ENCODE results near the gene PGAM5. TPM values are rescaled to one million over a fixed set of nuclear protein-coding genes. Genes with fewer than 3 reads are reported as not detected.

The PGAM5 gene
- total and polyA plus RNA-seq, 10 of the 15 experiments (the other 5 are each of a cell fraction or from before 2014, with no cell fraction given): 8.2 to 90.9 (median 45.3) TPM

GRCh38 chr12:132748319-132748718, 37.7 kb downstream of the PGAM5 start:
- H3K4me2 ChIP-seq (ENCODE audit: control insufficient read depth, insufficient read depth): no peak overlapping the region
- H4K20me1 ChIP-seq (ENCODE audit: control insufficient read depth, insufficient read depth): 0 out of 2 replicates have a peak, but pooled peaks cover 4% of the 10 kb centered on the region
- H3K4me3 ChIP-seq: no peak overlapping the region
- FAIRE-seq: no peak
- H3K4me1 ChIP-seq (ENCODE audit: control insufficient read depth, insufficient read depth, low read length): no peaks in the 10 kb centered on the region
- H3K27me3 ChIP-seq (replicated peaks in 1 of 2; ENCODE audit: control insufficient read depth in 2 of 2, insufficient read depth in 2 of 2, low read length in 1 of 2): no peaks in the 10 kb centered on the region
- in situ Hi-C loops (cut with MboI): no loop called here
- WGBS (ENCODE audit: insufficient coverage, insufficient replicate concordance, low lambda C conversion rate, missing lambda C conversion rate): 87% methylated on average over 10 of the region's 10 CpGs
- ChIA-PET RAD21 (ENCODE audit: unreplicated experiment) (no interaction called here), CTCF (no interaction called here), SMC1A (ENCODE audit: uncharacterized antibody, unreplicated experiment) (no interaction called here), POLR2A (no interaction called here)
- no peak for ATAC-seq
- DNase-seq (ENCODE audit: low read depth, low spot score): no peak
- H3K27ac ChIP-seq (ENCODE audit: control insufficient read depth, insufficient read depth): no peak overlapping the region
- TF ChIP-seq POLR2A (IDR thresholded peaks at IDR 0.05; ENCODE audit: low read depth, low read length) (0 out of 2 replicates have a peak, but pooled peaks have one; percentile 4), ZNF217 (IDR thresholded peaks at IDR 0.05) (no peak), RELB (IDR thresholded peaks at IDR 0.05; ENCODE audit: low read depth) (no peak), NKRF (conservative IDR thresholded peaks at IDR 0.05) (no peak)
- intact Hi-C loops (cut with micrococcal nuclease; ENCODE audit: unreplicated experiment): no loop called here
- peaks cover 4% of the 10 kb centered on the region for H3K79me2 ChIP-seq (ENCODE audit: control insufficient read depth, insufficient read depth, low read length)
- no peak overlapping the region for H3K9ac ChIP-seq (ENCODE audit: control insufficient read depth, insufficient read depth, low read length)
- no peak overlapping the region for H2AFZ ChIP-seq (ENCODE audit: control insufficient read depth, low read depth, low read length)
- no TSS peak for BruUV-seq (replicated peaks)
- H3K9me3 ChIP-seq (replicated peaks; ENCODE audit: control insufficient read depth, insufficient read depth, low read length): no peaks in the 10 kb centered on the region
- peaks cover 38 to 54% of the 10 kb centered on the region in 2 experiments for H3K36me3 ChIP-seq (ENCODE audit: control insufficient read depth in 2 of 2, insufficient read depth in 2 of 2, low read length in 1 of 2)

All from GM12878 (cell line).